NCI-H2107 treated with DMSO at 0.1 percent for 48 hours (cell line): ENCODE measurements around the gene SPRR1B.
"Not testable (repeated sequence)": the region's sequence is repeated elsewhere in the genome, so short reads cannot be mapped to it uniquely, and the experiment has no call there.

Experiments used
- DNase-seq: peaks from one replicate; lab custom pipeline; 2025; ENCODE audit not compliant: unreplicated experiment; lab: John Stamatoyannopoulos, UW

SPRR1B gene

GRCh38 chr1:153035211-153035610, 4.2 kb downstream of the SPRR1B start:
- no peak for DNase-seq

- DNase-seq = no peak
These were observed 10.1 kb downstream of the SPRR1B start, which contains the start of gene SPRR2D for GRCh38 chr1:153040950-153041631. Gene SPRR2D (minus strand): TSS chr1:153041120. CDS start chr1:153040346, 774 bp downstream.

GRCh38 chr1:153049211-153049610, 18.2 kb downstream of the SPRR1B start:
- DNase-seq = no peak

GRCh38 chr1:153056111-153056510, 25.1 kb downstream of the SPRR1B start:
- not testable (repeated sequence) for DNase-seq

GRCh38 chr1:153057375-153057774, 26.4 kb downstream of the SPRR1B start, which contains the start of gene SPRR2A:
Gene SPRR2A (minus strand): TSS chr1:153057512. CDS start chr1:153056735, 777 bp downstream.
- no peak for DNase-seq

- DNase-seq = no peak
These were observed 27.2 kb downstream of the SPRR1B start for GRCh38 chr1:153058154-153058553.

GRCh38 chr1:153058826-153059784, 28.1 kb downstream of the SPRR1B start:
- DNase-seq = no peak

GRCh38 chr1:153070243-153070642, 39.2 kb downstream of the SPRR1B start:
- DNase-seq = no peak

GRCh38 chr1:153071511-153071910, 40.5 kb downstream of the SPRR1B start, which contains the start of gene SPRR2B:
Gene SPRR2B (minus strand): TSS chr1:153071611. CDS start chr1:153070839, 772 bp downstream.
- no peak for DNase-seq

- DNase-seq = no peak
These were observed 42.1 kb downstream of the SPRR1B start for GRCh38 chr1:153072806-153073726.

- no peak for DNase-seq
These were observed 50.7 kb downstream of the SPRR1B start for GRCh38 chr1:153081736-153082135.
